Measurements from ENCODE around the gene PPM1J. TPM values are rescaled to one million over a fixed set of nuclear protein-coding genes. Genes with fewer than 3 reads are reported as not detected.
"Not testable (repeated sequence)": the region's sequence is repeated elsewhere in the genome, so short reads cannot be mapped to it uniquely, and the experiment has no call there.

The PPM1J gene
- total RNA-seq, 1 donor from 2014 or later = 1.4 TPM

GRCh38 chr1:112731451-112731850 lies 16.3 kb upstream of the PPM1J start:
- TF ChIP-seq, protein P1, sequence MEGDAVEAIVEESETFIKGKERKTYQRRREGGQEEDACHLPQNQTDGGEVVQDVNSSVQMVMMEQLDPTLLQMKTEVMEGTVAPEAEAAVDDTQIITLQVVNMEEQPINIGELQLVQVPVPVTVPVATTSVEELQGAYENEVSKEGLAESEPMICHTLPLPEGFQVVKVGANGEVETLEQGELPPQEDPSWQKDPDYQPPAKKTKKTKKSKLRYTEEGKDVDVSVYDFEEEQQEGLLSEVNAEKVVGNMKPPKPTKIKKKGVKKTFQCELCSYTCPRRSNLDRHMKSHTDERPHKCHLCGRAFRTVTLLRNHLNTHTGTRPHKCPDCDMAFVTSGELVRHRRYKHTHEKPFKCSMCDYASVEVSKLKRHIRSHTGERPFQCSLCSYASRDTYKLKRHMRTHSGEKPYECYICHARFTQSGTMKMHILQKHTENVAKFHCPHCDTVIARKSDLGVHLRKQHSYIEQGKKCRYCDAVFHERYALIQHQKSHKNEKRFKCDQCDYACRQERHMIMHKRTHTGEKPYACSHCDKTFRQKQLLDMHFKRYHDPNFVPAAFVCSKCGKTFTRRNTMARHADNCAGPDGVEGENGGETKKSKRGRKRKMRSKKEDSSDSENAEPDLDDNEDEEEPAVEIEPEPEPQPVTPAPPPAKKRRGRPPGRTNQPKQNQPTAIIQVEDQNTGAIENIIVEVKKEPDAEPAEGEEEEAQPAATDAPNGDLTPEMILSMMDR (conservative IDR thresholded peaks at IDR 0.05) = no peak
- no peak overlapping the region for H3K27ac Mint-ChIP-seq (ENCODE audit: unreplicated experiment)
- no peaks in the 10 kb centered on the region for H3K27me3 Mint-ChIP-seq (ENCODE audit: low read depth)
- H3K4me3 Mint-ChIP-seq = no peak overlapping the region
- DNase-seq (ENCODE audit: low read depth, low spot score) = no peak
- no peaks in the 10 kb centered on the region for H3K36me3 Mint-ChIP-seq (ENCODE audit: low read depth)
- no peaks in the 10 kb centered on the region for H3K9me3 Mint-ChIP-seq
- peaks cover 24% of the 10 kb centered on the region for H3K4me1 Mint-ChIP-seq

DNA sequence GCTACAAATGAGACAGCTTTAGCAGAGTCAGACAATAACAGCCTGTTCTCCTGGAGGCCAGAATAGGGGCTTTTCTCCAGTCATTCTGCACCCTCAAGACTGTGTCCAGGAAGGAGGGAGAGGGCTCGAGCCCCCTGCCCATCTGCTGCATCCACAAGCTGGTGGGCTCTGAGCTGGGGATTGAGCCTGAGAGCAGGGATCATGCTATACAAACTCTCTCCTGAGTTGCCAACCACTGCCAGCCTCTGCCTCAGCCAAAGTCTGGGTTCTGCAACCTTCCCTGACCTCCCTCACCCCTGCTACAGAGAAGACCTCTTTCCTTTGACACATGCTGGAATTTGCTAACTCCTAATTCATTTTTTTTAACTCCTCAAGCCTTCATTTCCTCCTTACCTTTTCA lies 14.8 kb upstream of the PPM1J start:
- Mint-ChIP-seq H3K9me3 (no peaks in the 10 kb centered on the region), H3K4me3 (no peak overlapping the region), H3K36me3 (ENCODE audit: low read depth) (no peaks in the 10 kb centered on the region), H3K4me1 (peaks cover 29% of the 10 kb centered on the region), H3K27ac (ENCODE audit: unreplicated experiment) (no peak overlapping the region), H3K27me3 (ENCODE audit: low read depth) (no peaks in the 10 kb centered on the region)
- no peak for DNase-seq (ENCODE audit: low read depth, low spot score)
- TF ChIP-seq, protein P1 (conservative IDR thresholded peaks at IDR 0.05) = no peak

DNA sequence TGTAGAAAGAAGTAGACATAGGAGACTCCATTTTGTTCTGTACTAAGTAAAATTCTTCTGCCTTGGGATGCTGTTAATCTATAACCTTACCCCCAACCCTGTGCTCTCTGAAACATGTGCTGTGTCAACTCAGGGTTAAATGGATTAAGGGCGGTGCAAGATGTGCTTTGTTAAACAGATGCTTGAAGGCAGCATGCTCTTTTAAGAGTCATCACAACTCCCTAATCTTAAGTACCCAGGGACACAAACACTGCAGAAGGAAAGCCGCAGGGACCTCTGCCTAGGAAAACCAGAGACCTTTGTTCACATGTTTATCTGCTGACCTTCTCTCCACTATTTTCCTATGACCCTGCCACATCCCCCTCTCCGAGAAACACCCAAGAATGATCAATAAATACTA lies 13.9 kb upstream of the PPM1J start:
- H3K4me1 Mint-ChIP-seq = peaks cover 29% of the 10 kb centered on the region
- not testable (repeated sequence) for H3K4me3 Mint-ChIP-seq; H3K36me3 Mint-ChIP-seq (ENCODE audit: low read depth); H3K27ac Mint-ChIP-seq (ENCODE audit: unreplicated experiment); DNase-seq (ENCODE audit: low read depth, low spot score); H3K27me3 Mint-ChIP-seq (ENCODE audit: low read depth); H3K9me3 Mint-ChIP-seq

GRCh38 chr1:112728306-112728971 lies 13.3 kb upstream of the PPM1J start:
- H3K27ac Mint-ChIP-seq (ENCODE audit: unreplicated experiment) = not testable (repeated sequence)

GRCh38 chr1:112727716-112728115 lies 12.6 kb upstream of the PPM1J start:
- Mint-ChIP-seq H3K27me3 (ENCODE audit: low read depth) (no peaks in the 10 kb centered on the region), H3K36me3 (ENCODE audit: low read depth) (no peaks in the 10 kb centered on the region), H3K4me1 (peaks cover 38% of the 10 kb centered on the region), H3K4me3 (no peak overlapping the region), H3K9me3 (no peaks in the 10 kb centered on the region), H3K27ac (ENCODE audit: unreplicated experiment) (no peak overlapping the region)
- no peak for DNase-seq (ENCODE audit: low read depth, low spot score)
- TF ChIP-seq, protein P1 (conservative IDR thresholded peaks at IDR 0.05) = no peak

More at GRCh38 chr1:112728306-112728971, 13.3 kb upstream of the PPM1J start:
- not testable (repeated sequence) for DNase-seq (ENCODE audit: low read depth, low spot score); H3K9me3 Mint-ChIP-seq; H3K36me3 Mint-ChIP-seq (ENCODE audit: low read depth); H3K4me3 Mint-ChIP-seq; H3K27me3 Mint-ChIP-seq (ENCODE audit: low read depth)
- peaks cover 31% of the 10 kb centered on the region for H3K4me1 Mint-ChIP-seq

GRCh38 chr1:112724240-112724639 lies 9.1 kb upstream of the PPM1J start:
- H3K4me3 Mint-ChIP-seq; DNase-seq (ENCODE audit: low read depth, low spot score); H3K27ac Mint-ChIP-seq (ENCODE audit: unreplicated experiment); H3K36me3 Mint-ChIP-seq (ENCODE audit: low read depth); H3K27me3 Mint-ChIP-seq (ENCODE audit: low read depth); H3K9me3 Mint-ChIP-seq: not testable (repeated sequence)
- peaks cover 38% of the 10 kb centered on the region for H3K4me1 Mint-ChIP-seq

DNA sequence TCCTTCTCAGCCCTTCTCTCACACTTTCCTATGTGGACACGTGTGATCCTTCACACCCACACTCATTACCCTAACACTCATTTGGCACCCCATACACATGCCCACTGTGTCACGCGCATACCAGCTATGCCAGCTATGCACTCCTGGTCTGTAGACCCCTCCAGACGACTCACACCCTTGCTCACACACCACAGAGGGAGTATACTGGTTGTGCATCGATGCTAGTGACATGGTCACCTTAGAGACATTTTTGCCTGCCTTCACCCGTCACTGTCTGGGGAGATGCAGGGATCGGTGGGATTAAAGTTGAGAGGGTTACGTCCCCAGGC lies 8.3 kb upstream of the PPM1J start:
- Mint-ChIP-seq H3K4me3 (peak overlapping the region; percentile 68), H3K27ac (ENCODE audit: unreplicated experiment) (peak overlapping the region; percentile 90), H3K27me3 (ENCODE audit: low read depth) (peaks cover 12% of the 10 kb centered on the region), H3K4me1 (peaks cover 36% of the 10 kb centered on the region), H3K36me3 (ENCODE audit: low read depth) (no peaks in the 10 kb centered on the region), H3K9me3 (no peaks in the 10 kb centered on the region)
- TF ChIP-seq, protein P1 (conservative IDR thresholded peaks at IDR 0.05) = no peak
- no peak for DNase-seq (ENCODE audit: low read depth, low spot score)
